Right atrium auricular region (tissue), 2 donors: Measurements from ENCODE around the gene BRD3OS. TPM values are rescaled to one million over a fixed set of nuclear protein-coding genes. Genes with fewer than 3 reads are reported as not detected.
A peak's percentile ranks its signal among the peaks of the same experiment; 100 is the strongest.

Source experiments
- DNase-seq: peaks from one replicate; pipeline ENCODE4 v3.0.0-alpha.2; 2019; ENCODE audit warnings: low spot score
- H3K27ac ChIP-seq, 2 donors: fragments of 200-600 bp; sonication (generic); 1 replicate in 1 of 2; 2 replicates in 1 of 2; pipeline ENCODE4 v1.5.1; 2016 to 2019
- H3K27me3 ChIP-seq, 2 donors: fragments of 200-600 bp; sonication (generic); one replicate each; pipeline versions ENCODE4 v1.5.1 to v1.6.0; 2017 to 2019
- H3K36me3 ChIP-seq: fragments of 200-600 bp; sonication (generic); one replicate; pipeline ENCODE4 v1.5.1; 2016
- H3K4me1 ChIP-seq, 2 donors: fragments of 200-600 bp; sonication (generic); one replicate each; pipeline versions ENCODE4 v1.5.1 to v1.6.0; 2017 to 2019
- H3K4me3 ChIP-seq, 2 donors: fragments of 200-600 bp; sonication (generic); 1 replicate in 1 of 2; 2 replicates in 1 of 2; pipeline ENCODE4 v1.5.1; 2017 to 2019; ENCODE audit warnings: mild to moderate bottlenecking in 1 of 2, moderate library complexity in 1 of 2
- H3K9me3 ChIP-seq, 2 donors: fragments of 200-600 bp; sonication (generic); one replicate each; pipeline ENCODE4 v1.5.1; 2019
- CTCF ChIP-seq, 2 donors: fragments of 200-600 bp; sonication (generic); IDR thresholded peaks; one replicate each; pipeline ENCODE4 v1.5.1; 2019; ENCODE audit warnings: antibody characterized with exemption in 2 of 2
- total RNA-seq, 2 donors: library from RNA; depleted of rRNA; stranded (reverse); fragments of >200 nt; gene quantifications; one replicate each; pipeline ENCODE4 v1.1.0, GENCODE V29; 2016

BRD3OS gene
- total RNA-seq, 2 donors from 2014 or later = 7.8 to 11.2 TPM

GRCh38 chr9:134055981-134056461 is 30.7 kb downstream of the BRD3OS start:
- Histone ChIP-seq H3K4me1 (peaks cover 0 to 59% of the 10 kb centered on the region in 2 donors), H3K9me3 (no peaks in the 10 kb centered on the region), H3K4me3 (peak overlapping the region in 1 of 2 donors; percentile 12), H3K36me3 (peaks cover 23% of the 10 kb centered on the region), H3K27ac (peak overlapping the region; percentile 10 to 40), H3K27me3 (no peaks in the 10 kb centered on the region)
- DNase-seq = peak; percentile 73
- no peak for TF ChIP-seq CTCF (IDR thresholded peaks at IDR 0.05)

- Histone ChIP-seq H3K36me3 (peaks cover 16% of the 10 kb centered on the region), H3K27me3 (no peaks in the 10 kb centered on the region), H3K27ac (peak overlapping the region in 1 of 2 donors; percentile 40), H3K4me3 (no peak overlapping the region), H3K9me3 (no peaks in the 10 kb centered on the region), H3K4me1 (peaks cover 0 to 65% of the 10 kb centered on the region in 2 donors)
- TF ChIP-seq CTCF (IDR thresholded peaks at IDR 0.05) = no peak
- DNase-seq = no peak
Observed at GRCh38 chr9:134056483-134057306, 31.4 kb downstream of the BRD3OS start.

- Histone ChIP-seq H3K4me1 (peaks cover 0 to 71% of the 10 kb centered on the region in 2 donors), H3K27me3 (no peaks in the 10 kb centered on the region), H3K4me3 (no peak overlapping the region), H3K27ac (no peak overlapping the region), H3K36me3 (peaks cover 11% of the 10 kb centered on the region), H3K9me3 (no peaks in the 10 kb centered on the region)
- no peak for TF ChIP-seq CTCF (IDR thresholded peaks at IDR 0.05)
- DNase-seq = no peak
Observed at GRCh38 chr9:134057307-134057657, 32.0 kb downstream of the BRD3OS start.

- no peak for TF ChIP-seq CTCF (IDR thresholded peaks at IDR 0.05)
- Histone ChIP-seq H3K9me3 (no peaks in the 10 kb centered on the region), H3K27ac (no peak overlapping the region), H3K36me3 (peaks cover 4% of the 10 kb centered on the region), H3K4me1 (peaks cover 0 to 79% of the 10 kb centered on the region in 2 donors), H3K27me3 (no peaks in the 10 kb centered on the region), H3K4me3 (no peak overlapping the region)
- no peak for DNase-seq
Observed at GRCh38 chr9:134057751-134058701, 32.7 kb downstream of the BRD3OS start.

GRCh38 chr9:134058716-134059115 is 33.4 kb downstream of the BRD3OS start:
- no peak for TF ChIP-seq CTCF (IDR thresholded peaks at IDR 0.05)
- Histone ChIP-seq H3K4me1 (peaks cover 0 to 86% of the 10 kb centered on the region in 2 donors), H3K4me3 (no peak overlapping the region), H3K27me3 (no peaks in the 10 kb centered on the region), H3K9me3 (no peaks in the 10 kb centered on the region), H3K27ac (no peak overlapping the region), H3K36me3 (no peaks in the 10 kb centered on the region)
- DNase-seq = no peak
